Upper lobe of right lung (tissue), 1 donor: Measurements from ENCODE around the gene NECAP2. TPM values are rescaled to one million over a fixed set of nuclear protein-coding genes. Genes with fewer than 3 reads are reported as not detected.
"Not testable (repeated sequence)": the region's sequence is repeated elsewhere in the genome, so short reads cannot be mapped to it uniquely, and the experiment has no call there.

ENCODE experiments used
- ATAC-seq: fragments of 200-7000 bp; cut with Tn5 transposase; one replicate; pipeline ENCODE4 v1.9.1; 2020; ENCODE audit warnings: mild to moderate bottlenecking, moderate library complexity
- DNase-seq: peaks from one replicate; pipeline ENCODE4 v3.0.0-alpha.2; 2020
- H3K27ac ChIP-seq: fragments of 200-600 bp; one replicate; pipeline ENCODE4 v1.8.0; 2022
- H3K27me3 ChIP-seq: fragments of 200-600 bp; one replicate; pipeline ENCODE4 v1.8.0; 2022; ENCODE audit warnings: mild to moderate bottlenecking
- H3K36me3 ChIP-seq: fragments of 200-600 bp; one replicate; pipeline ENCODE4 v1.8.0; 2022
- H3K4me1 ChIP-seq: fragments of 200-600 bp; one replicate; pipeline ENCODE4 v1.8.0; 2022
- H3K4me3 ChIP-seq: fragments of 200-600 bp; one replicate; pipeline ENCODE4 v1.8.0; 2022; ENCODE audit warnings: mild to moderate bottlenecking
- H3K9me3 ChIP-seq: fragments of 200-600 bp; one replicate; pipeline ENCODE4 v1.8.0; 2022
- CTCF ChIP-seq: fragments of 200-600 bp; IDR thresholded peaks from one replicate; pipeline ENCODE4 v1.8.0; 2022; ENCODE audit warnings: antibody characterized with exemption
- intact Hi-C: fragments of 100-400 bp; cut with DNase I; formaldehyde crosslinking; loops from one replicate; pipeline ENCODE4 v1.11.0; 2022
- total RNA-seq: library from RNA; stranded (reverse); fragmentation: NEBNext Ultra II Directional; extraction: Animal tissue kit (Norgen Biotek cat#: 25700); gene quantifications from one replicate; pipeline ENCODE4 v1.2.1, GENCODE V29; 2021
- donor health status: DM: no; HTN: yes; CAD: no; lungs with severe emphysema.

The NECAP2 gene
- total RNA-seq, 1 donor from 2014 or later = 78.1 TPM

- Histone ChIP-seq H3K36me3 (peaks cover 7% of the 10 kb centered on the region), H3K27me3 (no peaks in the 10 kb centered on the region), H3K4me3 (no peak overlapping the region), H3K4me1 (no peaks in the 10 kb centered on the region), H3K9me3 (no peaks in the 10 kb centered on the region), H3K27ac (no peak overlapping the region)
- DNase-seq = peak; percentile 16
- intact Hi-C loops = no loop called here
- no peak for TF ChIP-seq CTCF
- no peak for ATAC-seq
Measured at GRCh38 chr1:16491056-16491675, 50.6 kb downstream of the NECAP2 start.

GRCh38 chr1:16492937-16493336 lies 52.4 kb downstream of the NECAP2 start:
- H3K4me3 ChIP-seq, H3K27ac ChIP-seq, ATAC-seq, intact Hi-C loops, H3K36me3 ChIP-seq, H3K27me3 ChIP-seq, H3K4me1 ChIP-seq, H3K9me3 ChIP-seq: not testable (repeated sequence)
- peak; percentile 8 for DNase-seq

GRCh38 chr1:16493731-16494130 lies 53.2 kb downstream of the NECAP2 start:
- H3K9me3 ChIP-seq, ATAC-seq, H3K27ac ChIP-seq, H3K27me3 ChIP-seq, H3K4me3 ChIP-seq, intact Hi-C loops, H3K4me1 ChIP-seq, H3K36me3 ChIP-seq: not testable (repeated sequence)
- peak; percentile 40 for DNase-seq

GRCh38 chr1:16497474-16497904 lies 57.0 kb downstream of the NECAP2 start:
- H3K9me3 ChIP-seq, H3K27me3 ChIP-seq, ATAC-seq, H3K36me3 ChIP-seq, intact Hi-C loops, H3K4me3 ChIP-seq, H3K27ac ChIP-seq, H3K4me1 ChIP-seq: not testable (repeated sequence)
- DNase-seq = peak; percentile 16

GRCh38 chr1:16498047-16498446 lies 57.5 kb downstream of the NECAP2 start:
- H3K36me3 ChIP-seq, DNase-seq, H3K27me3 ChIP-seq, intact Hi-C loops, ATAC-seq, H3K4me1 ChIP-seq, H3K9me3 ChIP-seq: not testable (repeated sequence)
- Histone ChIP-seq H3K27ac (peak overlapping the region; percentile 68), H3K4me3 (peak overlapping the region; percentile 85)

GRCh38 chr1:16498573-16499413 lies 58.3 kb downstream of the NECAP2 start:
- no peaks in the 10 kb centered on the region for H3K4me1 ChIP-seq
- no peaks in the 10 kb centered on the region for H3K27me3 ChIP-seq
- TF ChIP-seq CTCF = no peak
- H3K36me3 ChIP-seq = no peaks in the 10 kb centered on the region
- peak; percentile 96 for ATAC-seq
- H3K27ac ChIP-seq = peak overlapping the region; percentile 78
- peak; percentile 95 for DNase-seq
- H3K9me3 ChIP-seq = no peaks in the 10 kb centered on the region
- intact Hi-C loops = no loop called here
- peak overlapping the region; percentile 85 for H3K4me3 ChIP-seq

- ATAC-seq = peak; percentile 6
- H3K27ac ChIP-seq, DNase-seq, H3K4me3 ChIP-seq, H3K4me1 ChIP-seq, H3K36me3 ChIP-seq, H3K9me3 ChIP-seq, H3K27me3 ChIP-seq, intact Hi-C loops: not testable (repeated sequence)
Measured at GRCh38 chr1:16500466-16500865, 59.9 kb downstream of the NECAP2 start.

- ATAC-seq = not testable (repeated sequence)
Measured at GRCh38 chr1:16500975-16501374, 60.5 kb downstream of the NECAP2 start.

GRCh38 chr1:16501446-16501845 lies 60.9 kb downstream of the NECAP2 start:
- DNase-seq, H3K4me1 ChIP-seq, intact Hi-C loops, H3K27me3 ChIP-seq, H3K27ac ChIP-seq, H3K36me3 ChIP-seq, ATAC-seq, H3K4me3 ChIP-seq, H3K9me3 ChIP-seq: not testable (repeated sequence)

More at GRCh38 chr1:16500975-16501374, 60.5 kb downstream of the NECAP2 start:
- H3K9me3 ChIP-seq, H3K36me3 ChIP-seq, H3K4me1 ChIP-seq, intact Hi-C loops, H3K27ac ChIP-seq, H3K27me3 ChIP-seq, H3K4me3 ChIP-seq, DNase-seq: not testable (repeated sequence)
